GM12872 (cell line): Measurements from ENCODE around the gene PPP1R9B.

ENCODE experiments used
- CTCF ChIP-seq: IDR thresholded peaks from 3 replicates; pipeline ENCODE4 v1.5.1; 2011; ENCODE audit warnings: low read depth, mild to moderate bottlenecking, low read length, moderate library complexity; ENCODE audit not compliant: insufficient read depth

Gene PPP1R9B

GRCh38 chr17:50106393-50107131 lies 43.9 kb downstream of the PPP1R9B start:
- no peak for TF ChIP-seq CTCF

GRCh38 chr17:50105811-50106210 lies 44.7 kb downstream of the PPP1R9B start:
- TF ChIP-seq CTCF, result no peak

- TF ChIP-seq CTCF, result no peak
Observed at GRCh38 chr17:50103941-50104340, 46.5 kb downstream of the PPP1R9B start.

GRCh38 chr17:50103252-50103651 lies 47.2 kb downstream of the PPP1R9B start:
- no peak for TF ChIP-seq CTCF

GRCh38 chr17:50102164-50102991 lies 48.1 kb downstream of the PPP1R9B start:
- no peak for TF ChIP-seq CTCF

GRCh38 chr17:50101346-50102163 lies 48.9 kb downstream of the PPP1R9B start:
- TF ChIP-seq CTCF, result no peak

- TF ChIP-seq CTCF, result no peak
Observed at GRCh38 chr17:50100921-50101345, 49.5 kb downstream of the PPP1R9B start.
